Heart left ventricle (tissue), 13 donors: ENCODE results near the gene CCSER1.

ENCODE experiments used
- POLR2A ChIP-seq, 2 donors: fragments of 450-650 bp; IDR thresholded peaks; one replicate each; pipeline ENCODE4 v1.6.1; 2017; ENCODE audit warnings: antibody characterized with exemption in 2 of 2, mild to moderate bottlenecking in 2 of 2, moderate library complexity in 2 of 2
- TF ChIP-seq, protein P1 (sequence below), 12 donors: fragments of 200-600 bp; sonication (generic) in 4 of 12; IDR thresholded peaks; one replicate each; pipeline versions ENCODE4 v1.5.0 to v1.8.0; 2018 to 2022; ENCODE audit warnings: antibody characterized with exemption in 12 of 12, mild to moderate bottlenecking in 5 of 12
- donor health status: ischemic (EF 13 %, LVEDD 7.1; RV severe dilation, severe dysfunction).
- donor health status: DM: no; HTN: yes; CAD: no.
- donor health status: DM: no; HTN: no; CAD: no.
- donor health status: ischemic (EF 25% LVEDD 6.9; RV normal size, moderate dysfunction).
- donor health status: ischemic (EF 25% LVEDD 5.7; RV mildly dilated, moderate dysfunction).
- donor health status: ischemic (EF 35%, LVEDD 5.7; RV mildly dilated, moderate dysfunction).
- donor health status: nonischemic (EF 11% LVEDD 7.7; RV severe dilation, severe dysfunction).
- donor health status: DM: yes; HTN: yes; CAD: no.
- donor health status: PGD.
- donor health status: ischemic (EF 29% LVEDD 5.4; RV normal size, mild dysfunction).
- donor health status: nonischemic (EF 23%, LVEDD 6.1; RV moderate dilation, normal function).

DNA sequence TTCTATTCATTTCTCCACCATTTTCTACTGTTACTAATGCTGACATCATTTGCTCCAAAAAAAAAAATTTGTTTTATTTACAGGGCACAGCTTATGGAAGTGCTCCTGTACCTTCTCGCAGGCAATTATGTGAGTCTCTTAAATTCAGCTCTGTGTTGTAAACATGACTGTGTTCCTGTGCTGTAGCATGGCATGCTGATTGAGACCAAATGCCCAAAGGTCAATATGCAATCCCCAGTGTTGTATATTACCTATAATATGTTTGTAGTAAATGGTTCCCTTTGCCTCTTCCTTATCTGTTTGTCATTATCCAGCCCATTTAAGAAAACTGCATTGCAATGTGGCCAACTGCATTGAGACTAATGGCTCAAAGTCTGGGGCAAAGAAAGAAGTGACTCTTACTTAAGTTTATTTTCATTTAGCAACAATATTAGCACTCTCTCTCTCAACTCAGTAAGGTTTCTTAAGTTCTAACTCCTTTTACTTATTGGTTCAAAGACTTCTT lies 1156.6 kb downstream of the CCSER1 start:
- TF ChIP-seq, protein P1, sequence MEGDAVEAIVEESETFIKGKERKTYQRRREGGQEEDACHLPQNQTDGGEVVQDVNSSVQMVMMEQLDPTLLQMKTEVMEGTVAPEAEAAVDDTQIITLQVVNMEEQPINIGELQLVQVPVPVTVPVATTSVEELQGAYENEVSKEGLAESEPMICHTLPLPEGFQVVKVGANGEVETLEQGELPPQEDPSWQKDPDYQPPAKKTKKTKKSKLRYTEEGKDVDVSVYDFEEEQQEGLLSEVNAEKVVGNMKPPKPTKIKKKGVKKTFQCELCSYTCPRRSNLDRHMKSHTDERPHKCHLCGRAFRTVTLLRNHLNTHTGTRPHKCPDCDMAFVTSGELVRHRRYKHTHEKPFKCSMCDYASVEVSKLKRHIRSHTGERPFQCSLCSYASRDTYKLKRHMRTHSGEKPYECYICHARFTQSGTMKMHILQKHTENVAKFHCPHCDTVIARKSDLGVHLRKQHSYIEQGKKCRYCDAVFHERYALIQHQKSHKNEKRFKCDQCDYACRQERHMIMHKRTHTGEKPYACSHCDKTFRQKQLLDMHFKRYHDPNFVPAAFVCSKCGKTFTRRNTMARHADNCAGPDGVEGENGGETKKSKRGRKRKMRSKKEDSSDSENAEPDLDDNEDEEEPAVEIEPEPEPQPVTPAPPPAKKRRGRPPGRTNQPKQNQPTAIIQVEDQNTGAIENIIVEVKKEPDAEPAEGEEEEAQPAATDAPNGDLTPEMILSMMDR (IDR thresholded peaks at IDR 0.05) = no peak
- TF ChIP-seq POLR2A (IDR thresholded peaks at IDR 0.05) = no peak
